DMS114 treated with DMSO at 0.1 percent for 48 hours (cell line): ENCODE data around the gene SLX1A.
"Not testable (repeated sequence)": the region's sequence is repeated elsewhere in the genome, so short reads cannot be mapped to it uniquely, and the experiment has no call there.

Experiments used
- DNase-seq: peaks from one replicate; lab custom pipeline; 2025; ENCODE audit not compliant: unreplicated experiment; lab: John Stamatoyannopoulos, UW

SLX1A gene

GRCh38 chr16:30193615-30194014, at the start of gene SLX1A, which contains the start of gene BOLA2B:
Gene SLX1A (plus strand): TSS chr16:30193875. CDS start chr16:30194085, 210 bp downstream.
Gene BOLA2B (minus strand): TSS chr16:30193666. CDS start chr16:30193595, 71 bp downstream.
- not testable (repeated sequence) for DNase-seq

- DNase-seq: no peak
These were observed 49.7 kb upstream of the SLX1A start for GRCh38 chr16:30144017-30144416.

- no peak for DNase-seq
These were observed 48.8 kb upstream of the SLX1A start for GRCh38 chr16:30144917-30145316.

- no peak for DNase-seq
These were observed 48.0 kb upstream of the SLX1A start for GRCh38 chr16:30145657-30146056.

- DNase-seq: no peak
These were observed 45.7 kb upstream of the SLX1A start for GRCh38 chr16:30147843-30148510.

GRCh38 chr16:30149250-30149930, 44.3 kb upstream of the SLX1A start:
- DNase-seq: no peak

- no peak for DNase-seq
These were observed 42.6 kb upstream of the SLX1A start for GRCh38 chr16:30151091-30151490.

GRCh38 chr16:30152517-30152916, 41.2 kb upstream of the SLX1A start:
- DNase-seq: no peak

GRCh38 chr16:30155188-30155587, 38.5 kb upstream of the SLX1A start:
- DNase-seq: no peak

- DNase-seq: no peak
These were observed 36.5 kb upstream of the SLX1A start for GRCh38 chr16:30157214-30157613.

- no peak for DNase-seq
These were observed 30.1 kb upstream of the SLX1A start for GRCh38 chr16:30163538-30163937.

GRCh38 chr16:30166202-30166902, 27.3 kb upstream of the SLX1A start:
- no peak for DNase-seq

GRCh38 chr16:30168746-30169145, 24.9 kb upstream of the SLX1A start:
- not testable (repeated sequence) for DNase-seq

GRCh38 chr16:30169416-30169815, 24.3 kb upstream of the SLX1A start:
- not testable (repeated sequence) for DNase-seq

GRCh38 chr16:30170145-30170544, 23.5 kb upstream of the SLX1A start:
- not testable (repeated sequence) for DNase-seq

- DNase-seq: no peak
These were observed 20.6 kb upstream of the SLX1A start for GRCh38 chr16:30173054-30173453.

- not testable (repeated sequence) for DNase-seq
These were observed 16.8 kb upstream of the SLX1A start for GRCh38 chr16:30176876-30177275.

GRCh38 chr16:30179195-30179594, 14.5 kb upstream of the SLX1A start:
- DNase-seq: no peak

- no peak for DNase-seq
These were observed 13.7 kb upstream of the SLX1A start for GRCh38 chr16:30179931-30180330.

- no peak for DNase-seq
These were observed 12.9 kb upstream of the SLX1A start for GRCh38 chr16:30180741-30181140.

GRCh38 chr16:30183233-30184095, 10.2 kb upstream of the SLX1A start, which contains the start of gene CORO1A:
Gene CORO1A (plus strand): TSS chr16:30183602. CDS start chr16:30185210, 1,608 bp downstream.
- peak; percentile 46 for DNase-seq
